GM12891 (cell line): ENCODE data around the gene MATN1.

Source experiments
- DNase-seq: peaks from one replicate; pipeline ENCODE4 v3.0.0; 2011; ENCODE audit warnings: low spot score; ENCODE audit not compliant: insufficient read length
- FAIRE-seq: peaks from 2 replicates; lab custom pipeline; 2011; peaks lifted over from hg19 to GRCh38; lab: Jason Lieb, UNC
- PAX5 ChIP-seq: IDR thresholded peaks from 2 replicates; pipeline ENCODE4 v1.6.1; 2011; ENCODE audit warnings: low read length, moderate library complexity, mild to moderate bottlenecking; ENCODE audit not compliant: insufficient read depth, severe bottlenecking
- POLR2A ChIP-seq: IDR thresholded peaks from 2 replicates; pipeline ENCODE4 v1.6.1; 2011; ENCODE audit warnings: low read depth, low read length, control low read depth
- POLR2AphosphoS5 ChIP-seq: IDR thresholded peaks from 2 replicates; pipeline ENCODE4 v1.6.1; 2011; ENCODE audit warnings: low read depth, low read length, control low read depth
- POU2F2 ChIP-seq: IDR thresholded peaks from 2 replicates; pipeline ENCODE4 v1.6.1; 2011; ENCODE audit warnings: low read depth, mild to moderate bottlenecking, control low read depth, low read length, moderate library complexity
- SPI1 ChIP-seq: IDR thresholded peaks from 2 replicates; pipeline ENCODE4 v1.6.1; 2011; ENCODE audit warnings: low read depth, low read length, control low read depth
- TAF1 ChIP-seq: IDR thresholded peaks from 2 replicates; pipeline ENCODE4 v1.6.1; 2011; ENCODE audit warnings: low read depth, low read length, control low read depth

The MATN1 gene

DNA sequence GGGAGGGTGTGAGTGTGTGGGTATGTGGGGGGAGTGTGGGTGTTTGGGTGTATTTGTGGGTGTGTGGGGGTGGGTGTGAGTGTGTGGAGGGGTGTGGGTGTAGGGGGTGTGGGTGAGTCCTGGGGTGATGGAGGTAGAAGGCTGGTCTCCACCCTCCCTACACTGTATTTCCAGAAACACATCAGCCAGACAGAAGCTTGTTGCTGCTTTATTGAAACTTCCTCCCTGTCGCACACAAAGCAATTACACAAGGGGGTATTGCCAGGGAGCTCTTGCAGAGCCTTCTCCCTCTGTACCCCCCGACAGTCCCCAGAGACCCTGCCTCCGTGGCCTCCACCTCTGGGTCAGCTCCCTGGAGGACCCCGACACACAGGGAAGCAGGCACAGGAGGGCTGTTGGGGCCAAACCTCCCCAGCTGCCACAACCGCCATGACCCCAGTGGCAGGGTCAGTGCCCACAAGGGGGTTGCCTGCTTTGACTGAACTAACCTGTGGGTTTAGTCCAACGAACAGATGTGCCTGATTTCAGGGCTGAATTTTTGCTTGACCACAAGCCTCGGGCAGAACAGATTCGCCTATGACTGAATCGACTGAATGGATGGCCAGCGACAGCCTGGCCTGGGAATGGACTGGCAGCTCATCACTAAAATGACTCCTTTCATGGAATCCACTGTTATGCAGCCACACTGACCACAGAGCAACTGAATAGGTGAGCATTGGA, 9.1 kb upstream of the MATN1 start:
- TF ChIP-seq TAF1: no peak
- TF ChIP-seq POLR2AphosphoS5: peak; percentile 32
- TF ChIP-seq POLR2A: peak; percentile 52; the same call in 1 of the 2 replicates
- 0 out of 2 replicates have a peak, but pooled peaks have one; percentile 28 for TF ChIP-seq SPI1
- FAIRE-seq: peak; percentile 90
- no peak for DNase-seq

DNA sequence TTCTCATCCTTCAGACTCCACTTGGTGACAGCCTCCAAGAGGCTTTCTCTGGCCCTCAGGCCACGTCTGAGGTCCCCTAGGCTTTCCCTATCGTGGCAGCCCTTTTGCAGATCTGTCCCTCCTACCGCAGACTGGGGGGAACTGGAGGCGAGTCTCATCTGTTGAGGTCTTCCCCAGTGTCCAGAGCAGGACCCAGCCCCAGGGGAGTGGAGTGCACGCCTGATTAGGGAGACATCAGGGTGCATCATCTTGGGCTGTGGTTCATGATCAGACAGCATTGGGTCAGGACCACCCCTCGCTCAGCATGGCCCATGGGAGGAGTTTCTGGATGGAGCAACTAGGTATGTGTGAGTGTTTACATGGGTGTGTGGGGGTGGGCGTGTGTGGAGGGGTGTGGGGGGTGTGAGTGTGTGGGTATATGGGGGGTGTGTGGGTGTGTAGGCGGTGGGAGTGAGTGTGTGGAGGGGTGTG, 8.5 kb upstream of the MATN1 start:
- DNase-seq: no peak
- TF ChIP-seq POLR2AphosphoS5: 0 out of 2 replicates have a peak, but pooled peaks have one; percentile 21
- no peak; the same call in 1 of the 2 replicates for TF ChIP-seq POLR2A
- TF ChIP-seq SPI1: no peak
- no peak for FAIRE-seq

DNA sequence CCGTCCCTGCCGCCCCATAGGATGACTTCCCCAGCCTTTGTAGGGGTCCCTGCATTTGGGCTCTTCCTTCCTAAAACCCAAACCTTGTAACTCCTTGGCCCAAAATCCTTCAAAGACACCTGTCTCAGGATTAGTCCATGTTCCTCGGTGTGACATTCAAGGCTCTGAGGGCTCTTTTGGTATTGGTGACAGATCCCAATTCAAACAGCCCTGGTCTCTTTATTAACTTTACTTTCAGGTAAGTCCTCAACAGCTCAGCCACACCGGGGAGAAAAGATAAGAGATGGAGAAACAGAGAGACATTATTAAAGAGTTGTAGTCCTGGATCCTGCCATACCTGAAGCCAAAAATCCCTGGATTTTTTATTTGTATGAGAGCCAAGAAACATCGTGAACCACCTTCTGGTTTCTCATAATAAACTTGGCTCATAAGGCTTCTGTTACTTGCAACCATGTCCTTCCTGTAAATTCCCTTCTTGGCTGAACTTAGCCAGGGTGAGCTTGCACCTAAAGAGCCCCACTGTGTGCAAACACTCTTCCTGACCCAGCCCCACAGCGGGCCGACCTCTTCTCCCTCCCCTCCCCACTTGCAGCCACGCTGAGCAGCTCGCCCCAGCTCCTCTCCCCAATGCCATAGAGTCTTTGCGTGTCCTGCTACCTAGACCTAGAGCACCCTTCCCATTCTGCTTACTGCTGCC, 7.9 kb upstream of the MATN1 start:
- TF ChIP-seq PAX5: no peak
- no peak for TF ChIP-seq SPI1
- no peak for TF ChIP-seq POLR2AphosphoS5
- TF ChIP-seq TAF1: no peak
- no peak for TF ChIP-seq POLR2A
- TF ChIP-seq POU2F2: no peak
- FAIRE-seq (no peak), DNase-seq (no peak)

DNA sequence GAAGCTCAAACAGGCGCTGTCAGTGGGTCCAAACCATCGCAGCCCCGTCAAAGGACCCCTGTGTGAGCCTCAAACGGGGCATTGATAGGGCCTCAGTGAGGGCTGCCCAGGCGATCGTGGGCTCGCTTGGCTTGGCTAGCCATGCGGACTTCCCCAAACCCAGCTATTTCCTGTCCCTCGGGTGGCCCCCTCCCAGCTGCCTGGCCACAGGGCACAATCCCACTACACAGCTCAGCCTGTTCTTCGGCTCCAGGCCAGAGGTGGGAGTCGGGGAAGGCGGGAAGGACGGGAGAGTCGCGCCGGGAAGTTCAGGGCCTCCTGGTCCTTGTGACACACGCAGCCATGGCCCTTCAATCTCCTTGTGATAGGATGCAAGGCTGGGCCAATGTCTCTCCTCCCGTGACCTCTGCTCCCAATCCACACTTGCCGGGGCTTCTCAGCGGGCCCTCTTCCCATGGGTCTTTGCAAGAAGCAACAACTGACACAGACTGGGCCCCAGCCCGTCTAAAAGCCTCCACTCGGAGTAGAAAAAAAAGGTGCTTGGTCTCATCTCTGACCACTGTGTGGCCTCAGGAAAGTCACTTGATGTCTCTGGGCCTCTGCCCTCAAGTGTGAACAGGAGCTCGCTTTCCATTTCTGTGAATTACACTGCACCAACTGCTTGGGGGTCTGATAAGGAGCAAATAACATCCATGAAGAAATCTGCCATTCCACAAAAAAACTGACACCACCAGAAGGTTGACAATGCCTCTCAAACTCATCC, 7.1 kb upstream of the MATN1 start:
- FAIRE-seq: peak; percentile 74

DNA sequence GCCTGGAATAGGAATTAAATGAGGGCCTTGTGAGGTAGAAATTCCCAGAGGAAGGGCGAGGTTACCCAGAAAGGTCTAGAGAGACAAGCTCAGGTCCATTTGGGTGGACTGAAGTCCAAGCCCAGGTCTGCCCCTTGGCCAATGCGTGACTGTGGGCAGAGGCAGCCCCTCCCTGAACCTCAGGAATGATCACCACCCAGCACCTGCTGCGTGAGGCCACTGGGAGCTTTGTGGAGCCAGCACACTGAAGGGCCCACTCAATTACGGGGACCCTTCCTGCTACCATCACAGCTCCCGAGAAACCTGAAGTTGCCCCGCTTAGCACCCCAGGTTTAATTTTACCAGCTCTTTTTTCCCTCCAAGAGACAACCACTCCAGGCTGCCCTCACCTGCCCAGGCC, 6.5 kb upstream of the MATN1 start:
- FAIRE-seq (no peak), DNase-seq (no peak)
- no peak for TF ChIP-seq PAX5
- TF ChIP-seq POLR2A: no peak
- TF ChIP-seq SPI1: no peak
- TF ChIP-seq POLR2AphosphoS5: no peak
- TF ChIP-seq POU2F2: no peak
- no peak for TF ChIP-seq TAF1

More for the DNA sequence above, 7.1 kb upstream of the MATN1 start:
- DNase-seq: no peak
- no peak for TF ChIP-seq POLR2A
- TF ChIP-seq PAX5: peak; percentile 93
- no peak for TF ChIP-seq POLR2AphosphoS5
- peak; percentile 8; the same call in 1 of the 2 replicates for TF ChIP-seq SPI1
- peak; percentile 18; the same call in 1 of the 2 replicates for TF ChIP-seq POU2F2
- no peak for TF ChIP-seq TAF1

DNA sequence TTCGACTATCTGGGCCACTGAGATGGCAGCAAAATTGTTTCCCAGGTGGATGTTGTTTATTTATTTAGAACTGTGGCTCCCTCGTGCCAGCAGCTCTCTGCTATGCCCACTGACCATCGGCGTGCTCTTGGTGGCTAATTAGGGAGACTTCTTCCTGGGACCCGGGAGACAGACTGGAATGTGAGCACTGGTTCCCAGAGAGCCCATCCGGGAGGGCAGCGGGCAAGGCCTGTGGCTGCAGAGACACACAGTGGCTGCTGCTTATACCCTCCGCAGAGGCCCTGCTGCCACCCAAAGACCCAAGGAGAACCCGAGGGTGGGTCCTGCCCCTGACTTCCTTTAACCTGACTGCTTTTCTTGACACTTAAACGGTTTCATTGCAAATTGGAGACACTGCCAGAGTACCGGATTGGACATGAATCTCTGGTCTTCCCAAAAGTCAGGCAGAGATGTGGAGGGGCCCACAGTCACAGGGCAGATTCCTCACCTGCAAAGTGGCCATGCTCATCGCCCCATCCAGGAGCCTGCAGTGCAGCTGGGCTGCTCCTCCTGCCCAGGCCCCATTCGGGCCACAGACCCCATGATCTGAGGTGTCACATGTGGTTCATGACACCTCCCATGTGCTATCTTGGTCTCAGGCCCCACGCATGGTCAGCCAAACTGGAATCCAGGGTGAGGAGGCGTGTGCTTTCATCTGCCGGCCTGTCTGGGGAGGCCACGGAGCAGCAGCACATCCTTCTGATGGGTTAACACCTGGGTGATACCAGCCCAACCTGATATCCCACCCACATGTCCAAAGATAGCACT, 5.7 kb upstream of the MATN1 start:
- DNase-seq: no peak
- peak; percentile 54 for FAIRE-seq
- no peak for TF ChIP-seq SPI1
- TF ChIP-seq POU2F2: no peak
- TF ChIP-seq TAF1: no peak
- TF ChIP-seq POLR2AphosphoS5: no peak
- TF ChIP-seq PAX5: no peak
- no peak for TF ChIP-seq POLR2A

DNA sequence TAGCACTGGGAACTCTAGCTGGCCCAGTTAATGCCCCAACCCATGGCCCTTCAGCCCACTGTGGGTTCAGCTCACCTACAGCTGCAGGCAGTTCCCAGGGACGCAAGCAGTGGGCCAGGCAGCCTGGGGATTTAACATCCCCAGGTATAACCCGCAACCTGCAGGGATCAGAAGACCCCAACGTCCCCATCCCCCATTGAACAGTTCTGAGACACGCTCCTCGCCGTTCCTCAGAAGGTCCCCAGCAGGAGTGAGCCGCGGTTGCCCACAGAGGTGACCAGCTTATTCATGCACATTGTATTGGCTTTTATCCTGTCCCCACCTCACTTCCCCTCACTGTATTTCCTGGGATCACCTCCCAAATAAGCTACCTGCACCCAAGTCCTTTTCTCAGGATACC, 5.0 kb upstream of the MATN1 start:
- no peak for DNase-seq
- no peak for FAIRE-seq
- no peak for TF ChIP-seq PAX5
- TF ChIP-seq SPI1: no peak
- no peak for TF ChIP-seq POLR2AphosphoS5
- no peak for TF ChIP-seq POU2F2
- TF ChIP-seq POLR2A: no peak
- TF ChIP-seq TAF1: no peak

DNA sequence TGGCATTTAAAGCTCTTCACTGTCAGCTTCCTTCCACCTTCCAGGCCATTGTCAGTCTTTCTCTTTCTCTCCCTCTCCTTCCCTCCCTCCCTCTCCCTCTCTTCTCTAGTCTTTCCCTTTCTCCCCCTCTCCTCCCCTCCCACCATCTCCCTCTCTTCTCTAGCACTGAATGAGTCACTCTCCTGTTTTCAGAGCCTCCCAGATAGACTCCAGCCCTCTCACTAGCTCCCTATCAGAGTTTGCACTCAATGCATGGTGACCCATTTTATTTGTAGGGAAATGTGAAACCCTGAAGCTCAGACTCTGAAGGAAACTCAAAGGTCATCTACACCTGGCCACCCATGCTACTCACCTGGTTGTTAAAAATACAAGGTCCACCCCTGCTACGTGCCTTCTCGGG, 4.4 kb upstream of the MATN1 start:
- FAIRE-seq (no peak), DNase-seq (no peak)
- TF ChIP-seq POLR2A (no peak), TAF1 (no peak), PAX5 (no peak)
